ENCODE data around the gene ANXA3.

The ANXA3 gene

DNA sequence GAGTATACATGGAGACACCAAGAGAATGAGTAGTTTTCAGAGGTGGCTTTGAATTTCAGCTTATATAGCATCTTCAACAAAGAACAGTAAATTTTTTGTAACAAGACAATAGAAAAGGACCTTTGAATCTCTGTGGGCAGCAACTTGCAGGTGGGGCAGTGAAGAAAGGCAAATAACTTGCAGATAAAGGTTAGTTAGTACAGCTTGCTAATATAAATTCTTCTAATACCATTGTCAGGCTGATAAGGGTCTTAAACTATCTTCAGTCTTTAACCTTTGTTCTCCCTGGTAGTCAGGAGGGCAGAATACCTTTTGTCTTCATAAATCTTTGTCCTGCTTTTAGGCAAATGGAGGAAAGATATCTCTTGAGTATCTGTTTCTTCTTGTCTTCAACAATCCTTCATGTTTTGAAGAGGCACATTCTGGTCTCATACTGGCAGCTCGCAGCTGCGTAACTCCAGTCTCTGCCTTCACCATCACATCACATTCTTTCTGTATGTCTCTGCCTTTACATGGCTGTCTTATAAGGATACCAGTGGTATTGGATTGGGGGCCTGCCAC is 16.0 kb downstream of the ANXA3 start:
- DNase-seq (ENCODE audit: low spot score in 2 of 2) (no peak), ATAC-seq (replicated peaks; ENCODE audit: extremely low read depth, poor library complexity, severe bottlenecking) (no peak)
- no peaks in the 10 kb centered on the region for H3K9me3 Mint-ChIP-seq
- H3K36me3 Mint-ChIP-seq (ENCODE audit: insufficient read depth) = no peaks in the 10 kb centered on the region
- H3K27me3 Mint-ChIP-seq = peaks cover 36% of the 10 kb centered on the region
- no peaks in the 10 kb centered on the region for H3K4me1 Mint-ChIP-seq
- no peak overlapping the region for H3K27ac Mint-ChIP-seq (ENCODE audit: low read depth)
- no peak overlapping the region for H3K4me3 Mint-ChIP-seq

GRCh38 chr4:78568640-78569305 is 17.2 kb downstream of the ANXA3 start:
- DNase-seq (ENCODE audit: low spot score in 2 of 2) = no peak

GRCh38 chr4:78569306-78569821 is 17.8 kb downstream of the ANXA3 start:
- ATAC-seq (replicated peaks; ENCODE audit: extremely low read depth, poor library complexity, severe bottlenecking) = no peak
- Mint-ChIP-seq H3K4me3 (no peak overlapping the region), H3K36me3 (ENCODE audit: insufficient read depth) (no peaks in the 10 kb centered on the region), H3K4me1 (no peaks in the 10 kb centered on the region), H3K9me3 (no peaks in the 10 kb centered on the region), H3K27me3 (peaks cover 37% of the 10 kb centered on the region), H3K27ac (ENCODE audit: low read depth) (no peak overlapping the region)
- DNase-seq (ENCODE audit: low spot score in 2 of 2) = no peak

More at GRCh38 chr4:78568640-78569305, 17.2 kb downstream of the ANXA3 start:
- Mint-ChIP-seq H3K27me3 (peaks cover 40% of the 10 kb centered on the region), H3K27ac (ENCODE audit: low read depth) (no peak overlapping the region), H3K9me3 (no peaks in the 10 kb centered on the region), H3K4me1 (no peaks in the 10 kb centered on the region), H3K36me3 (ENCODE audit: insufficient read depth) (no peaks in the 10 kb centered on the region), H3K4me3 (no peak overlapping the region)
- no peak for ATAC-seq (replicated peaks; ENCODE audit: extremely low read depth, poor library complexity, severe bottlenecking)

DNA sequence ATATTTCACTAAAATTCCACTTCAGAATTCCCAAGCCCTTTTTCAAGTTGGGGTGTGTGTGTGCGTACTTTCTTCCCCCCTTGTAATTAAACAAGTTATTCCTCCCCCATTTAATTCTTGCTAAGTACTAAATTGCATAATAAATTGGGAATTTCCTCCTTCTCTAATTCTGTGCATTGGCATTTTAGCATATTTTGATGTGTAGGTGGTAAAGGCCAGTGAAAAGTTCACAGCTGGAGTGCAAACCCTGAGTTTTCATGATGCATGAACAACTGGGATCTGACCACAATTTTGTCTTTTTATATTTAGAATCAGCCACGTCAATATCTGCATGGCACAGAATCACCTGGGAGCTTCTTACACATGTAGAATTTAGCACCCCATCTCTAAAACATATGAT is 18.5 kb downstream of the ANXA3 start:
- Mint-ChIP-seq H3K36me3 (ENCODE audit: insufficient read depth) (no peaks in the 10 kb centered on the region), H3K27ac (ENCODE audit: low read depth) (no peak overlapping the region), H3K9me3 (no peaks in the 10 kb centered on the region), H3K4me1 (no peaks in the 10 kb centered on the region), H3K4me3 (no peak overlapping the region), H3K27me3 (peaks cover 29% of the 10 kb centered on the region)
- ATAC-seq (replicated peaks; ENCODE audit: extremely low read depth, poor library complexity, severe bottlenecking) (no peak), DNase-seq (ENCODE audit: low spot score in 2 of 2) (no peak)

GRCh38 chr4:78571804-78572203 is 20.2 kb downstream of the ANXA3 start:
- peaks cover 35% of the 10 kb centered on the region for H3K27me3 Mint-ChIP-seq

GRCh38 chr4:78578674-78579425 is 27.3 kb downstream of the ANXA3 start:
- Mint-ChIP-seq H3K27ac (ENCODE audit: low read depth) (no peak overlapping the region), H3K27me3 (peaks cover 37% of the 10 kb centered on the region), H3K4me3 (no peak overlapping the region), H3K36me3 (ENCODE audit: insufficient read depth) (no peaks in the 10 kb centered on the region), H3K9me3 (no peaks in the 10 kb centered on the region), H3K4me1 (no peaks in the 10 kb centered on the region)
- DNase-seq (ENCODE audit: low spot score in 2 of 2) (no peak), ATAC-seq (replicated peaks; ENCODE audit: extremely low read depth, poor library complexity, severe bottlenecking) (no peak)

More at GRCh38 chr4:78571804-78572203, 20.2 kb downstream of the ANXA3 start:
- Mint-ChIP-seq H3K9me3 (no peaks in the 10 kb centered on the region), H3K4me1 (no peaks in the 10 kb centered on the region), H3K4me3 (no peak overlapping the region), H3K27ac (ENCODE audit: low read depth) (no peak overlapping the region), H3K36me3 (ENCODE audit: insufficient read depth) (no peaks in the 10 kb centered on the region)
- ATAC-seq (replicated peaks; ENCODE audit: extremely low read depth, poor library complexity, severe bottlenecking) (no peak), DNase-seq (ENCODE audit: low spot score in 2 of 2) (no peak)

- H3K9me3 Mint-ChIP-seq = no peaks in the 10 kb centered on the region
- no peaks in the 10 kb centered on the region for H3K36me3 Mint-ChIP-seq (ENCODE audit: insufficient read depth)
Observed at GRCh38 chr4:78581618-78582017, 30.0 kb downstream of the ANXA3 start.

DNA sequence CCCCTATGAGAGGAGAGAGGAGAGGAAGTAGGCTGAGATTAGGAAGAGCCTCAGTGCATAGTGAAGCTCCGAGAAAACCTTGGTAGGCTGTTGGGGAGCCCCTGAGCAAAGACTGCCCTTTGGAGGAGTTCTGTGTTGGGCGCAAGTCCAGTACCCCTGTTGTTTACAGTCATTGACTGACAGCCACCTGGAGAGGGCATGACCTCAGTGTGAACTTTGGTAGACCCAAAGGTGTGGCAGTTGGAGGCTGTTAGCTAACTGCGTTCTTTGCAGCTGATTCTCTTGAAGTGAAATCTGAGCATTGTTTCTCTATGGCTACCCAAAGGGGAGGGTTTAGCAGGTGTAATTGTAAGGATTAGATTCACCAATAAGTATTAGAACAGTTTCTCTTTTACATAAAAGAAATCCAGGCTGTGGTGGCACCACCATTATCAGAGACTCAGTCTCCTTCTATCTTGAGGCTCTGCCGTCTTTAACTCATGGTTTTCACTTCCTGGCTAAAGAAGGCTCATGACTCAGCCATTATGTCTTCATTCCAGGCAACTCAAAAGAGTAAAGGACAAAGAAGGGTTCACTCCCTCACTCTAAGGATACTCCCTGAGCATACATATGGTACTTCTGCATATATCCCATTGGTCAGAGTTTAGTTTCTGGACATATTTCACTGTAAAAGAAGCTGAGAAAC is 33.4 kb downstream of the ANXA3 start:
- H3K9me3 Mint-ChIP-seq = no peaks in the 10 kb centered on the region
- no peaks in the 10 kb centered on the region for H3K36me3 Mint-ChIP-seq (ENCODE audit: insufficient read depth)
- DNase-seq (ENCODE audit: low spot score in 2 of 2) (no peak), ATAC-seq (replicated peaks; ENCODE audit: extremely low read depth, poor library complexity, severe bottlenecking) (no peak)
- H3K27me3 Mint-ChIP-seq = peaks cover 25% of the 10 kb centered on the region
- H3K27ac Mint-ChIP-seq (ENCODE audit: low read depth) = no peak overlapping the region
- no peak overlapping the region for H3K4me3 Mint-ChIP-seq
- no peaks in the 10 kb centered on the region for H3K4me1 Mint-ChIP-seq

More at GRCh38 chr4:78581618-78582017, 30.0 kb downstream of the ANXA3 start:
- H3K4me1 Mint-ChIP-seq = no peaks in the 10 kb centered on the region
- peaks cover 23% of the 10 kb centered on the region for H3K27me3 Mint-ChIP-seq
- ATAC-seq (replicated peaks; ENCODE audit: extremely low read depth, poor library complexity, severe bottlenecking) (no peak), DNase-seq (ENCODE audit: low spot score in 2 of 2) (no peak)
- no peak overlapping the region for H3K4me3 Mint-ChIP-seq
- H3K27ac Mint-ChIP-seq (ENCODE audit: low read depth) = no peak overlapping the region

DNA sequence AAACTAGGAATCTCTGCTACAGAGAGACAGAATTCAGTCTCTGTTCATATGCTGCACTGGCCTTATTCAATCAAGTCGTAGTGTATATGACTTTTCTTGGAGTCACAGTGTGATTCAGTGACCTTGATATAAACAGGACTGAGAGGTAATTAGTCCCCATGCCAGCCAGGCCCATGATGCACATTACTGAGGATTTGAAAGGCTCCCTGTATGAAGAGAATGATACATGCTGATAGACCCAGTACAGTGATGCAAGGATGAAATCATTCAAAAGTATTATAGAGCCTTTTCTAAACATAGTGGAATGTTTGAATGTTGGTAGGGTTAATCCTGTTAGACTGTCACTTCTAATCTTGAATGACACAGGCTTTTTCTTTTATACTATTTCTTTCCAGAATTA is 34.1 kb downstream of the ANXA3 start:
- no peak for ATAC-seq (replicated peaks; ENCODE audit: extremely low read depth, poor library complexity, severe bottlenecking)
- no peak overlapping the region for H3K27ac Mint-ChIP-seq (ENCODE audit: low read depth)
- no peak overlapping the region for H3K4me3 Mint-ChIP-seq
- H3K36me3 Mint-ChIP-seq (ENCODE audit: insufficient read depth) = no peaks in the 10 kb centered on the region
- H3K4me1 Mint-ChIP-seq = no peaks in the 10 kb centered on the region
- DNase-seq (ENCODE audit: low spot score in 2 of 2) = no peak
- H3K9me3 Mint-ChIP-seq = no peaks in the 10 kb centered on the region
- H3K27me3 Mint-ChIP-seq = peaks cover 19% of the 10 kb centered on the region

DNA sequence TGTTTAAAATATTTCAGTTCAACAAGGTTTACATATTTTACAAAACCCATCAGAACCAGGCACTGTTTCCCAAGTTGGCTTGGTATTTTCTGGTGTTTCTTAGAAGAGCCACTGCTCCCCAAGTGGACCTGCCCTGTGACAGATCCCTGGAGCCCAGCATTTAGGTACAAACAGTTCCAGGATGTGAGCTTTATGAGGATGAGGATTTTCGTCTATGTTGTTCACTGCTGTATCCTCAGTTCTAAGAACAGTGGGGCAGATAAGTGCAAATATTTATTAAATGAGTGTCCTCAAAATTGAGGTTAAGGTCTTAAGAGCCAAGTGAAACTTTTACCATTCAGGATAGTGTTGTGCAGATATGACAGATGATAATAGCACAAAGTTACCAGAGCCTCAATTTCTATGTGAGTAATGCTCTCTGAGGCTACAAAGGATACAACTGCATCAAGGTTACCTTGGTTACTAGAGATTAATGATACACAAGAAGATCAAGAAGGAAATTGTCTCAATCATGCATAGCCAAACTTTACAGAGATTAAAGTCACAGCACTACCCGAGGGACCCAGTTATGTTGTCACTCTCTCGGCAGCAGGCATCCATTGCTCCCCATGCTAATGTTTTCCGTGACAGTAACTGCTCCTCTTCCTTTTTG is 37.5 kb downstream of the ANXA3 start:
- H3K9me3 Mint-ChIP-seq = no peaks in the 10 kb centered on the region
- H3K36me3 Mint-ChIP-seq (ENCODE audit: insufficient read depth) = no peaks in the 10 kb centered on the region
- no peak overlapping the region for H3K4me3 Mint-ChIP-seq
- H3K27ac Mint-ChIP-seq (ENCODE audit: low read depth) = no peak overlapping the region
- peaks cover 12% of the 10 kb centered on the region for H3K27me3 Mint-ChIP-seq
- no peaks in the 10 kb centered on the region for H3K4me1 Mint-ChIP-seq
- ATAC-seq (replicated peaks; ENCODE audit: extremely low read depth, poor library complexity, severe bottlenecking) (no peak), DNase-seq (ENCODE audit: low spot score in 2 of 2) (no peak)

DNA sequence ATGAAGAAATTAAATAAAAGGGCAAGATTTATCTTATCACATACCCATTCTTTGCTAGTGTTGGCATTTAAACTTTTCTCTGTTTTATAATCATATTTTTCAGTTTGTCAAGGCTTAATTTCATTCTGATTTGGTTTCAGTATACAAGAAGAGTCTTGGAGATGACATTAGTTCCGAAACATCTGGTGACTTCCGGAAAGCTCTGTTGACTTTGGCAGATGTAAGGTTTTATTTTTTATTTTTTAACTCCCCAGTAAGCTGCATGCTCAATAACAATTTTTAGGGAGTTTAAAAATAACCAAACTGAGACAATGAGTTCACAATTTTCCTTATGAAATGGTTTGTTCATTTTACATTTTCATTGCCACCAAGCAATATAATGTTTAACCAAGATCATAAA is 39.8 kb downstream of the ANXA3 start:
- H3K4me3 Mint-ChIP-seq = no peak overlapping the region
- DNase-seq (ENCODE audit: low spot score in 2 of 2) = no peak
- no peaks in the 10 kb centered on the region for H3K36me3 Mint-ChIP-seq (ENCODE audit: insufficient read depth)
- no peak overlapping the region for H3K27ac Mint-ChIP-seq (ENCODE audit: low read depth)
- H3K27me3 Mint-ChIP-seq = peaks cover 22% of the 10 kb centered on the region
- no peak for ATAC-seq (replicated peaks; ENCODE audit: extremely low read depth, poor library complexity, severe bottlenecking)
- H3K9me3 Mint-ChIP-seq = no peaks in the 10 kb centered on the region
- no peaks in the 10 kb centered on the region for H3K4me1 Mint-ChIP-seq

- Mint-ChIP-seq H3K27ac (ENCODE audit: low read depth) (no peak overlapping the region), H3K9me3 (no peaks in the 10 kb centered on the region), H3K4me1 (no peaks in the 10 kb centered on the region), H3K4me3 (no peak overlapping the region), H3K36me3 (ENCODE audit: insufficient read depth) (no peaks in the 10 kb centered on the region), H3K27me3 (peaks cover 22% of the 10 kb centered on the region)
- ATAC-seq (replicated peaks; ENCODE audit: extremely low read depth, poor library complexity, severe bottlenecking) = no peak
- no peak for DNase-seq (ENCODE audit: low spot score in 2 of 2)
Observed at GRCh38 chr4:78592088-78592783, 40.7 kb downstream of the ANXA3 start.
